Medulla oblongata (tissue), 1 donor: ENCODE results near the gene TMEM271.

ENCODE experiments used
- DNase-seq: peaks from one replicate; pipeline ENCODE4 v3.0.0-alpha.2; 2015; ENCODE audit errors: extremely low spot score

Gene TMEM271

GRCh38 chr4:576245-576821, at the start of gene TMEM271:
TSS of gene TMEM271 (minus strand) at chr4:576295. CDS start at chr4:576062, 233 bp downstream.
- no peak for DNase-seq

- no peak for DNase-seq
Measured at GRCh38 chr4:625631-626161, 49.6 kb upstream of the TMEM271 start.

- DNase-seq = no peak
Measured at GRCh38 chr4:624705-625590, 48.9 kb upstream of the TMEM271 start, which contains the start of gene PDE6B. TSS of gene PDE6B (plus strand) at chr4:625573. CDS start at chr4:625627, 54 bp downstream.

- DNase-seq = no peak
Measured at GRCh38 chr4:623914-624566, 47.9 kb upstream of the TMEM271 start.

GRCh38 chr4:622996-623913, 47.2 kb upstream of the TMEM271 start:
- DNase-seq = no peak

- DNase-seq = no peak
Measured at GRCh38 chr4:622071-622995, 46.2 kb upstream of the TMEM271 start.

- DNase-seq = no peak
Measured at GRCh38 chr4:621296-622070, 45.4 kb upstream of the TMEM271 start.

- no peak for DNase-seq
Measured at GRCh38 chr4:620851-621261, 44.8 kb upstream of the TMEM271 start.

GRCh38 chr4:620201-620600, 44.1 kb upstream of the TMEM271 start:
- DNase-seq = no peak

GRCh38 chr4:617644-618641, 41.8 kb upstream of the TMEM271 start:
- no peak for DNase-seq

GRCh38 chr4:616911-617643, 41.0 kb upstream of the TMEM271 start:
- DNase-seq = no peak

GRCh38 chr4:616091-616490, 40.0 kb upstream of the TMEM271 start:
- no peak for DNase-seq

GRCh38 chr4:613126-613525, 37.0 kb upstream of the TMEM271 start:
- DNase-seq = no peak

- DNase-seq = no peak
Measured at GRCh38 chr4:612749-613125, 36.6 kb upstream of the TMEM271 start.

GRCh38 chr4:612052-612748, 36.1 kb upstream of the TMEM271 start:
- no peak for DNase-seq

- peak; percentile 24 for DNase-seq
Measured at GRCh38 chr4:610411-611261, 34.5 kb upstream of the TMEM271 start.
